Superior temporal gyrus (tissue), 1 donor: Measurements from ENCODE around the gene ARMC3.

Experiments
- DNase-seq: peaks from one replicate; pipeline ENCODE4 v3.0.0-alpha.2; 2016; ENCODE audit errors: extremely low spot score

ARMC3 gene

DNA sequence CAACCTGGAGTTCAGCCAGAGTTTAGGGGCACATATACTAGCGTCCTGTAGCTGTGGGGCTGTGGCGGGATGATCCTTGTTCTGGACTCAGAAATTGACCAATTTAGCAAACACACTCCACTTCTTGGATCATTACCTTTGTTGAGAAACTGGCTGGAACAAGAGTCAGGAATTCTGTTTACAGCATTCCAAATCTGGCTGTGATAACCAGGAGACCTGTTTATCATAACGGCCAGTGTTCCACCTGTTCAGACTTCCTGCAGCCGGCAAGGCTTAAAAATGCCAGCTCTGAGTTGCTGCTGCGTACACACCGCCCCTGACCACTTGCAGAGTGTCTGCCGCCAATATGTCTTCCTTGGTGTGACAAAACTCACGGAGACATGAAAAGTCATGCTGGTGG, 64.8 kb downstream of the ARMC3 start:
- no peak for DNase-seq

DNA sequence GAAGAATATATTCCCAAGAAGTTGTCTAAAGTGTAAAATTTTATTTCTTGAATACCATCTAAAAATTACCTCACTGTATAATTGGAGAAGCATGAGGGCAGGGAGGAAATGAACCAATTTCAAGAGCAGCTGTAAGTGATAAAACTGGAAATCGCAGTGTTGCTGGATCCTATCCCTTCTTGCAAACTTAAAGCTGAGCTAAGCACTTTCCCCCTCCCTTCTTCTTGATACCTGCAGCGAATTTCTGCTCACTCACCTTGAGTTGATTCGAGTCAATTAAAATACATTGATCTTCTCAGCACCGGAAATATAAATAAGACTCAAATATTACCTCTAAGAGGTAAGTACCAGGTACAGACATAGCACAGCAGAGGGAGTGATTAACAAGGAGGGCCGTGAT, 65.5 kb downstream of the ARMC3 start:
- DNase-seq: no peak

DNA sequence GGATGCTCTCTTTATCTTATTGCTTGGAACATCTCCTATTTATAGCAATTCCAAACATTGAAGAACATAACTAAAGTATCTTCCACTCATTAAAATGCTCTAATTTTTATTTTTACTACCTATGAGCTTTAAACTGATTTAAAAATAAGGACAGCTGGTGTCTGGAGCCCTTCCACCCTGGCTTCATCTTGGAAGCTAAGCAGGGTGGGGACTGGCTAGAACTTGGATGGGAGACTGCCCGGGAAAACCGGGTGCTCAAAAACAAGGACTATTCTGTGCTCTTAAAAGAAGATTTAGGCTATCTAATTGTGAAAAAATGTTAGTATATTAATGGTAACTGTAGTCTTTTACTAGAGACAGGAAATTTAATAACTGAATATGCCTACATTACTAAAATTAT, 69.2 kb downstream of the ARMC3 start:
- DNase-seq: peak; percentile 55

DNA sequence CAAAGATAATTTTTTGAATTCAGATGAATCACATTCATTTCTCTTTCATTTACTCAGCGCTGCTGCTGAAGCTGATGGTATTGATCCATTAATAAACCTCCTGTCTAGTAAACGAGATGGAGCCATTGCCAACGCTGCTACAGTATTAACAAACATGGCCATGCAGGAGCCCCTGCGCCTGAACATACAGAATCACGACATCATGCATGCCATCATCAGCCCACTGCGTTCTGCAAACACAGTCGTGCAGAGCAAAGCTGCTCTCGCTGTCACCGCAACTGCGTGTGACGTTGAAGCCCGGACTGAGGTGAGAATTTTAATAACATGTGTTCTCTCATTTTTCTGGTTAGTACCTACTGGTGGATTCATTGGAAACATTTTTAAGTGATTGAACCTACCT, 70.2 kb downstream of the ARMC3 start:
- no peak for DNase-seq

DNA sequence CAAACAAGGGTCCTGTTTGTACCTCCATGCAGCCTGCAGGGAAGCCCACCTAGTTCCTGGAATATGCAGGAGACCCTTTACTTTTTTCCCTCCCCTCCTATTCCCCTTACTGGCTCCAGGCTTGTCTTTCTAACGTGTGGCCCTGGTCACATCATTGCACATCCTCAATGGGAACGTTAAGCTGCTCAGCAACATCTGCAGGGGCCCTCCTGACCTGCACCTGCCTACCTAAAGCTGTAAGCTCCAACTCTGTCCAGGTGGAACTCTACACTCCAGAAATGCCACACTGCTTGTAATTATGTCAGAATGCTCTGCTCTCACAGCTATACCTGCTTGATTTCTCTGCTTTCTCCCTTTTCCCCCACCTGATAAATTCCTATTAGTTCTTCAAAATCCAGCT, 72.1 kb downstream of the ARMC3 start:
- no peak for DNase-seq

DNA sequence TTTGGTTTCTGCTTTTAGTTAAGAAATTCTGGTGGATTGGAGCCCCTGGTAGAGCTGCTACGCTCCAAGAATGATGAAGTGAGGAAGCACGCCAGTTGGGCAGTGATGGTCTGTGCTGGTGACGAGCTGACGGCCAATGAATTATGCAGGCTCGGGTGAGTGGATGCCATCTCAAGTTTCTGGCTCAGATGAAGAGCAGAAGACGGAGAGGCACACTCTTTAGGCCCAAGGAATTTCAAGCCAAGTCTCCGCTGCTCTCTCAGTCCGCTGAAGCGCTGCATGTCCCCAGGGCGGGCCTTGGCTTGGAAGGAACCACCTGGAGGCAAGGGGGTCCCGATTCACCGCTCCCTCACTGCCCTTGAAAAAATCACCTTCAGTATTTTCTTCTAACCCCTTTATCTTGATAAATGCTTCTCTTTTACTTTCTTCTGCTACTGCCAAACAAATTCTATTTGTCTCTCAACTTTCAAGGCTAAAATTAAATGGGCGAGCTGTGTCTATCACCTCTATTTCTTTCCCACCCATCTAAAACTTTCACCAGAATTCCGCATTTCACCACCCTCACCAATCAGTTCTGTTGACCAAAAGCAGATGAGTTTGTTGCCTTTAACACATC, 74.2 kb downstream of the ARMC3 start:
- no peak for DNase-seq

DNA sequence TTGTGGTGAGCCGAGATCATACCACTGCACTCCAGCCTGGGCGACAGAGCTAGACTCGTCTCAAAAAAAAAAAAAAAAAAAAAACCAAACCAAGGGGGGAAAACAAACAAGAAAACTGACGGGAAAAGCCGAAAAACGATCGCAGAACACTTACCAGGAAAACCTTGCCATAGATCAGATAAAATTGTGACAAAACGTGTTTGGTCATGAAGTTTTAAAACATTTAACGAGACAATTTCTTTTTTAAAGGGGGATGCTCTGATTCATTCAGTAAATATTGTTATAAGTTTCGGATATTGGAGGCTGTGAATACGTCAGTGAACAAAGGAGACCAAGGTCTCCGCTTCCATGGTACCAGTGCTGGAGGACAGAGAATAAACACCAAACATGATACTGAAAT, 77.3 kb downstream of the ARMC3 start:
- DNase-seq: no peak

DNA sequence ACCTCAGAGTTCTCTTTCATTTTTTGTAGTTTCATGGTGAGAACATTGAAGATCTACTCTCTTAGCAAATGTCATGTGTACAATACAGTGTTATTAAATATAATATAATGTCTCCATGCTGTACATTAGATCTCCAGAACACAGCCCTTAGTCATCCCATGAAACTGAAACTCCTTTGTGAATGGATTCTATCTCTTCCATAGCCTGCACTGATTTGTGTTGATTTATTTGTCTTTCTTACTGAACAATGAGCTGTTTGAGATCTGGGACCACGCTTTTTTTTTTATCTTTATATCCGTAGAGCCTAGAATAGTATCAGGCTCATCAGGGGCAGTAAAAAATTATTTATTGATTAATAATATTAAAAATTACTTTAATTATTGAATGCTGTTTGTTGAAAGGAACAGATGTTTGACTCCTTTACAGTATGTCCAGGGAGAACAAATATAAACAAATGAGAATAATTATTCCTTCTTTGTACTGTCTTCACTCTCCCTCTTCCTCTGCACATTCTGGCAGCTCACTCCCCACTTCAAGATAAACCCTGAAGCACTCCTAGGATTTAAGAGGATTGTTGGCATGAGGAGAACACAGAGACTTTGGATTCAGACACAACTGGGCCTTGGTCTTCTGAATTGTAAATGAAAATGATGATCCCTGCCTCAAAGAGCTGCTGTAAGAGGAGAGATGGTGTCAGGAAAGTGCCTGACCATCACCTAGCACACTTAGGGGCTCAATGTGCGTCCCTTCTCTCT, 85.9 kb downstream of the ARMC3 start:
- DNase-seq: peak; percentile 73

DNA sequence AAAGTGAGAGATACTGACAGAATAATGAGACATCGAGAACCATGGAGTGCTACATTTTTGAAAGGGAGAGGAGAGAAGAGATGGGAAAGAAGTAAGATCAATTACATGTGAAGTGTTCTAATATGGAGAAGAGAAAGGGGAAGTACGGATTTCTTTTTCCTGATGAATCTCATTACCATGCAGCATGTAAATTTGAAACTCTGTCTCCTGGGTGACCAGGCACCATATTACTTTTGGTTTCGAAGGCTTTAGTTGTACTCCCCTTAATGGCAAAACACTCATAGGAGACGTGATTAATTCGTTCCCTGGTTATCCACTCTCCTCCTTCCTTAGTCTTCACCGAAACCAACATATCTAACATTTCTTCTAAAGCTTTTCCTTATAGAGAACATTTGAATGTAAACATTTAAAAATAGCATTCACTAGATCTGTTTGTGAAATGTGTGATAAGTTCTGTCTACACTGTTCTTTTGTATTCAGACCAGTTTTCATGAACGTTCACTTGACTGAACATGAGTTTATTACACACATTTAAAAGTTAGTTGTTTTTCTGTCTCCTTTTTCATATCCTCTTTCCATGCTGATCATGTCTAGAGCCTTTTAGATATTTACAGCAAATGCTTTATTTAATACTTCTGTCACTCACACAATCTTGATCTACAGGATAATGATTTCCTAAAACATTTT, 87.3 kb downstream of the ARMC3 start:
- no peak for DNase-seq

DNA sequence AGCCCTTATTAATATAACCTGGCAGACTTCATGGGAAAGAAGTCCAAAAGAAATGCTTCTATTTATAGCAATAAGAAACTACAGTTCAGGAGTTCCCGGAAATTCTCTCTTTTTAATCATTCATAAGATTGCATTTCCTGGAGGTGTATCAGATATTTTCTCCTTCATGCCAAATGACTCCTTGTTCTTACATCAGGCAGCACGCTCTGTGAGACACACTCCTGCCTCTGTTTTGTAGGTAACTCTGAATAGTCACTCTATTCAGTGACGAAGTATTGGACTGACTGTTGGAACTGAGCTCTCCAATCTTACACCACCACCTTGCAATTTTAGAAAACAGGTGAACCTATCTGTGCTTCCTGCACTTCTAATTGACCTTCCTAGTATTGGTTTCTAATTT, 88.8 kb downstream of the ARMC3 start:
- DNase-seq: no peak

DNA sequence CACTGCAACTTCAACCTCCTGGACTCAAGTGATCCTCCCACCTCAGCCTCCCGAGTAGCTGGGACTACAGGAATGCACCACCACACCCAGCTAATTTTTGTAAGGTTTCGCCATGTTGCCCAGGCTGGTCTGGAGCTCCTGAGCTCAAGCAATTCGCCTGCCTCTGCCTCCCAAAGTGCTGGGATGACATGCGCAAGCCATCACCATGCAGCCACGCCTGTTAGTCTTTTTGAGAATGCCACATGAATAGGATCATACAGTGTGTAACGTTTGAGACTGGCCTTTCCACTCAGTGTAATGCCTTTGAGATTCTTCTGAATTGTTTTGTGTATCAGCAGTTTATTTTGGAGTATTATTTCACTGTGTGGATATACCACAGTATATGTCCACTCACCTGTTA, 91.8 kb downstream of the ARMC3 start:
- no peak for DNase-seq

DNA sequence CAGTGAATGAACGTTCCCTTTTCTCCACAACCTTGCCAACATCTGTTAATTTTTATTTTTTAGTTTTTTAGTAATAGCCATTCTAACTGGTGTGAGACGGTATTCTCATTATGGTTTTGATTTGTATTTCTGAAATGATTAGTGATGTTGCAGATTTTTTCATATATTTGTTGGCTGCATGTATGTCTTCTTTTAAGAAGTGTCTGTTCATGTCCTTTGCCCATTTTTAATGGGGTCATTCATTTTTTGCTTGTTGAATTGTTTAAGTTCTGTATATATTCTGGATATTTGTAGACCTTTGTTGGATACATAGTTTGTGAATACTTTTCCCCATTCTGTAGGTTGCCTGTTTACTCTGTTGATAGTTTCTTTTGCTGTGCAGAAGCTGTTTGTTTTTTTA, 93.6 kb downstream of the ARMC3 start:
- no peak for DNase-seq

DNA sequence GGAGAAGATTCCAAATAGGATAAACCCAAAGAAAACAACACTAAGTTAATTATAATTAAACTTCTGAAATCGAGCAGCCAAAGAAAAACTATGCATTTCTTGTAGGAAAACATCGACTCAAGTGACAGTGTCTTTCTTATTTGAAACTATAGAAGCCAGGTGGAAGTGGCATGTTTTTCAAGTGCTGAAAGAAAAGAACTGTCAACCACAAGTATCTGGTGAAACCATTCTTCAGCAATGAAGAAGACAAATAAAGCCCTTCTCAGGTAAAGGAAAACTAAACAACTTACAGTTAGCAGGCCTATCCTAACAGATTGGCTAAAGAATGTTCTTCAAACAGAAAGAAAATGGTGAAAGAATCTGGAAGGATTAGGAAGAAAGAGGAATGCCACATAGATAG, 96.1 kb downstream of the ARMC3 start:
- no peak for DNase-seq

DNA sequence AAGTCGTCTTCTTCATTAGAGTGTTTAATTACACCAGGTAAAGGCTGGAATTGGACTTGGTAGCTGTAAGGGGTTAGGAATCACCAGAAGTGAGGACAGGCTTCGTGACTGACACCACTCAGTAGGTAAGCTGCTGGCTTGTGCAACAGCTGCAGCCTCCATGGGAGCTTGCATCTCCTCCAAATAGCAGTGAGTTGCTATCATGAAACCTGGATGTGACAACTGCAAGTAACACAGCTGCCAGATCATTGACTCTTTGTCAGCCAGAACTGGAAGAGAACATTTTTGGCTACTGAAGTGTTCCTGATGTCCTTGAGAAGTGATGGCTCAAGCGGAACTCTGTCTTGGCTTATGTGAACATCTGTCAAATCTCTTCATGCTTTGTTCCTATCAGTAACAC, 103.5 kb downstream of the ARMC3 start:
- DNase-seq: no peak

DNA sequence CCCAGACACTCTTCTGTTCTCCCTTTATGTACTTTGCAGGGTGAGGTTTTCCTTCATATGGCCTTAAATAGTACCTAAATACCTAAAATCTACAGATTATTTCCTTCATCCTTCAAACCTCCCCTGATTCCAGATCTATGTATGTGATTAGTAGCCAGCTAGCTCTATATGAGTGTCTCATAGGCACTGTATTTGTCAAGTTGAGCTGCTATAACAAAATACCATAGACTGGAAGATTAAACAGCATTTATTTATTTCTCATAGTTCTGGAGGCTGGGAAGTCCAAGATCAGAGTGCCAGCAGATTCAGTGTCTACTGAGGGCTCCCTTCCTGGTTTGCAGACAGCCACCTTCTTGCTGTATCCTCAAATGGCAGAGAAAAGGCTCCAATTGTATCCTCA, 106.9 kb downstream of the ARMC3 start:
- DNase-seq: no peak

DNA sequence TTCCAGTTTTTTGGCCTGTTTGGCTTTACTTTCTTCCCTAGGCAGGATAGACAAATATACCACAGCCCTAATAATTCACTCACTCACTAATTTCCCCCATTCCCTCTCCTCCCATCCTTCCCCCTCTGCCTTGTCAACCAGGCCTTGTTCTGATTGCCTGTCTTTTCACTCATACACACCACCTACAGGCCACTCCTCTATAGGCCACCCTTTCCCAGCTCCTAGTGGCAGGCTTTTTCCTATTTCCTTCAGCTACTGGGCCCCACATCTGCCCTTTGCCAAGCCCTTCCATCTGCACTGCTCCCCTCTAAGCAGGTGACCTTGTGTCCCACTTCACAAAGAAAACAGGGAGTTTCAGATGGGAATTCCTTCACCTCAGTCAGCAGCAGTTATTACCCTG, 107.7 kb downstream of the ARMC3 start:
- DNase-seq: no peak

DNA sequence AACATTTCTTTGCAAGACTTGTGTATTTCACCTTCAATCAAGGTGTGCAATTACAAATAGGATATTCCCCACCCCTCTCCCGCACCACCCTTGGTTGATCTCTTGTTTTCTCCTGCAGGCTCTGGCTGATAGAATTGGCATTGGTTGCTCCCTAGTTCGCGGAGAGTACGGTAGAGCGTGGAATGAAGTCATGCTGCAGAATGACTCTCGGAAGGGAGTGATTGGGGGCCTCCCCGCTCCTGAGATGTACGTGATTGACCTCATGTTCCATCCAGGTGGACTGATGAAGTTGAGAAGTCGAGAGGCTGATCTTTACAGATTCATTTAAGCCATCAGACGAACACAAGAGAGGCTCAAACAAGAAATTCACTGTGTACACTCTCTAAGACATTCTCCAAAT, 109.3 kb downstream of the ARMC3 start:
- no peak for DNase-seq

DNA sequence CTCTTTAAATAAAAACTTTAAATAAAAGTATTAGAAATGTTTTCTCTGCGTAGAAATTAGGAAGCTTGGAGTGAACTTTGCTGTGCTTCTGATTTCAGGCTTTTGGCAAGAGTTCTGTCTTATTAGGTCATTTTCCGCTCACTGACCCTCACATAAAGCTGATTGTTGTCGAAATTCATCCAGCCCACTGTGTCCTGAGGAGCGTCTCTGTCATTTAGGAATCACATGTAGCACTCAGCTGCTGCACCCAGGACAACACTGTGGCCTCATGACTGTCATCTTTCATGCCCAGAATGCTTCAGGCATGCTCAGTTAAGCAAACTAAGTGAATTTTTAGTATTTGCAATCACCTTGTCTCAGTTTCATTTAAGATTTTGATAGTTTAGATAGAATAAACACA, 109.7 kb downstream of the ARMC3 start:
- peak; percentile 94 for DNase-seq

DNA sequence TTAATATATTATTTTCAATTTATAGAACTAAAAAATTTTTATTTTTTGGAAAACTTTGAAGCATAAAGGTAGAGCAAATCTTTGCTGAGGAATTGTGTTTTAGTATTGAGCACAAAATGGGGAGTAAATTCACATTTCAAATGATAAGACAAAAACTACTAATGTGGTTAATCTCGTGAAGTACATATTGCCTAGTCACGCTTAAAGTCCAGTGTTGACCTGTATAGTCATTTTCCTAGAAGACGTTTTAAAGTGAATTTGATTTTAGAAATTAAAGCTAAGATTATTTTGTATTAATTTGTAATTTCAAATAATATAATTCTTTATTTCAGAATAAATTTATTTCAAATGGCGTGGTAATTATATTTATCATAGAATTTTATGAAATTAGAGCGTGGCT, 110.3 kb downstream of the ARMC3 start:
- no peak for DNase-seq

DNA sequence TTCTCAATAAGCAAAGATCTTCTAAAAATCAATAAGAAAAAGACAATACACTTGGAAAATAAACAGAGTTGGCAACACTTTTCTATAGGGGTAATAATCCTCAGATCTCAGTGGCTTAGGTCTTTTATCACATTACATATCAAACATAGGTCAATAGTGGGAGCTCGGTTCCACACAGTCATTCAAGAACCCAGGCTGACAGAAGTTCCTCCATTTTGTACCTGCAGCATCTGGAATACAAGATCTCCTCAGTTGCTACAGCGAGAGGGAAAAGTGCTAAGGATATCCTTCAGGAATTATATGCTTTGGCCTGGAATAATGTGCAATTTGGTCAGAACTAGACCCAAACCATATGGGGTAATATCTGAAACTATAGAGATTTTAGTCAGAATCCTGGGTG, 112.1 kb downstream of the ARMC3 start:
- no peak for DNase-seq

DNA sequence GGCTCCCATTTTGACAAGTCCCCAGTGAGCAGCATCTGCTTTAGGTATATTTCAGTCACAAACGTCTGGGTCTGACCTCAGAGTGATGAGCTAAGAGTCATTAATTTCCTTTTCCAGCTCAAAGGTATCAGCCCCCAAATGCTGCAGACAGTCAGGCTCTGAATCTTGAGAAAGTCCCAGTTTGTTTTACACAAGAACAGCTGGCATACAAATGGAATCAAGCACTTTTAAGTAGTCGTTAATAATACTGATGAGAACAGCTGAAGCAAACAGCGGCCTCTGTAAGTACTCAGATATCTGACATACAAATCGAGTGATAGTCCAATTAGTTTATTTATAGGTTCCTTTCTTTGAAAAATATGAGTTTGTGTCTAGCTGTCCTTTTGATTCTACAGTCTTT, 118.2 kb downstream of the ARMC3 start:
- DNase-seq: no peak

DNA sequence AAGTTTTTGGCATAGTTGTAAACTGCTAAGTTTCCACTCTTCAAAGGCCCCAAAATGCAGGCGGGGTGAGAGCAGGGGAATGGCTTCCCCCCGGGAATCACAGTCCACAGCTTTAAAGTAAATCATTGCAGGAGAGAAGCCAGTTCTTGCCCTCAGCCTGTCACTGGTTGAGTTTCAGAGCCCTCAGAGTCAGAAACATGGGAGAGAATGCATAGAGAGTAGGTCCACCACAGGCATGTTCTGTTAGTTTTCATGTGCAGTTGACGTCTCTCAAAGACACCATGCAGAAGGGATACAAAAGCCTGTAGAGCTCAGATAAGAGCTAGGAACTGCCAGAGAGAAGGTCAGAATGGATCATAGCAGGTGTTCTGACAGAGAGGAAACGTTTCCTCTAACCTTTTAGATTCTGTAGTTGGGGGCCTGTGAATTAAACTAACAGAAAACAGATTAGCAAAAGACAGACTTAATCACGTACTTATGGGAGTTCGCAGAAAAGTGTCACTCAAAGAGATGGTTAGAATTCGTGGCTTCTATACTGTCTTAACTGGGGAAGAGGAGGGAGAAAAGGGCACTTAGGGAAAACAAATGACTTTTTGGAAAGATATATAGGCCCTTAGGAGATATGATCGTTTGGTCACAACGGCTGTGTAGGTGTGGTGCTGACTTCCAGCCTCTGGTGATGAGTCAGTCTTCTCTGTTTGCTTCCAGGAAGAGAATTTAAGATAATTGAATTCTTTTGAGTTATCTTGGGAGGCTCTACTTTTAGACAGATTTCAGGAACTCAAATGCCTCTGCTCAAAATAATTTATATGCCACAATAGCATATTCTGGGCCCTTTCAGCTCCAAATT, 119.6 kb downstream of the ARMC3 start:
- DNase-seq: no peak
